Kidney epithelial cell (primary cell): ENCODE results near the gene IFT52. TPM values are rescaled to one million over a fixed set of nuclear protein-coding genes. Genes with fewer than 3 reads are reported as not detected.

Experiments
- DNase-seq: peaks from one replicate; pipeline ENCODE4 v3.0.0-alpha.2; 2010; ENCODE audit warnings: low read depth
- H3K27me3 ChIP-seq: 2 replicates; pipeline ENCODE4 v1.6.0; 2011; ENCODE audit warnings: low read length; ENCODE audit not compliant: control insufficient read depth, insufficient read depth
- H3K36me3 ChIP-seq: 2 replicates; pipeline ENCODE4 v1.5.1; 2011; ENCODE audit warnings: low read length; ENCODE audit not compliant: control insufficient read depth, insufficient read depth
- H3K4me3 ChIP-seq: 2 replicates; pipeline ENCODE4 v1.5.1; 2011; ENCODE audit warnings: low read depth, mild to moderate bottlenecking, control low read depth, low read length
- total RNA-seq: library from RNA; depleted of rRNA; stranded (reverse); fragments of >200 nt; gene quantifications from 2 replicates; pipeline ENCODE4 v1.2.3, GENCODE V29; 2015
- TF ChIP-seq, protein P1 (sequence below): IDR thresholded peaks from 2 replicates; pipeline ENCODE4 v1.5.1; 2011; ENCODE audit warnings: mild to moderate bottlenecking, moderate library complexity, low read length, control low read depth, inconsistent platforms; ENCODE audit not compliant: insufficient read depth, poor library complexity, severe bottlenecking

IFT52 gene
- total RNA-seq, 1 donor from 2014 or later, result 29.7 TPM

DNA sequence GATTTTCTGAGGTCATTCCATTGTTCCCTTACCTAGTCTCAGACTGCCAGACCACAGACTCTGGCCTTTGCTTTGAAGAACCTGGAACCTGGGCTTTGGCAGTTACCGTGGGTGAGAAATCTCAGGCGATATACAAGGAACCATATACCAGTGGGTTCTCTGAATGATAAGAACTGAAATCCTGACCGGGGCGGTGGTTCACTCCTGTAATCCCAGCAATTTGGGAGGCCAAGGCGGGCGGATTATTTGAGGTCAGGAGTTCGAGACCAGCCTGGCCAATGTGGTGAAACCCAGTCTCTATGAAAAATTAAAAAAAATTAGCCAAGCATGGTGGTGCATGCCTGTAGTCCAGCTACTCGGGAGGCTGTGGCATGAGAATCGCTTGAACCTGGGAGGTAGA lies 46.2 kb upstream of the IFT52 start:
- Histone ChIP-seq H3K4me3 (no peak overlapping the region), H3K36me3 (no peaks in the 10 kb centered on the region), H3K27me3 (no peaks in the 10 kb centered on the region)
- TF ChIP-seq, protein P1, sequence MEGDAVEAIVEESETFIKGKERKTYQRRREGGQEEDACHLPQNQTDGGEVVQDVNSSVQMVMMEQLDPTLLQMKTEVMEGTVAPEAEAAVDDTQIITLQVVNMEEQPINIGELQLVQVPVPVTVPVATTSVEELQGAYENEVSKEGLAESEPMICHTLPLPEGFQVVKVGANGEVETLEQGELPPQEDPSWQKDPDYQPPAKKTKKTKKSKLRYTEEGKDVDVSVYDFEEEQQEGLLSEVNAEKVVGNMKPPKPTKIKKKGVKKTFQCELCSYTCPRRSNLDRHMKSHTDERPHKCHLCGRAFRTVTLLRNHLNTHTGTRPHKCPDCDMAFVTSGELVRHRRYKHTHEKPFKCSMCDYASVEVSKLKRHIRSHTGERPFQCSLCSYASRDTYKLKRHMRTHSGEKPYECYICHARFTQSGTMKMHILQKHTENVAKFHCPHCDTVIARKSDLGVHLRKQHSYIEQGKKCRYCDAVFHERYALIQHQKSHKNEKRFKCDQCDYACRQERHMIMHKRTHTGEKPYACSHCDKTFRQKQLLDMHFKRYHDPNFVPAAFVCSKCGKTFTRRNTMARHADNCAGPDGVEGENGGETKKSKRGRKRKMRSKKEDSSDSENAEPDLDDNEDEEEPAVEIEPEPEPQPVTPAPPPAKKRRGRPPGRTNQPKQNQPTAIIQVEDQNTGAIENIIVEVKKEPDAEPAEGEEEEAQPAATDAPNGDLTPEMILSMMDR, result no peak
- no peak for DNase-seq

DNA sequence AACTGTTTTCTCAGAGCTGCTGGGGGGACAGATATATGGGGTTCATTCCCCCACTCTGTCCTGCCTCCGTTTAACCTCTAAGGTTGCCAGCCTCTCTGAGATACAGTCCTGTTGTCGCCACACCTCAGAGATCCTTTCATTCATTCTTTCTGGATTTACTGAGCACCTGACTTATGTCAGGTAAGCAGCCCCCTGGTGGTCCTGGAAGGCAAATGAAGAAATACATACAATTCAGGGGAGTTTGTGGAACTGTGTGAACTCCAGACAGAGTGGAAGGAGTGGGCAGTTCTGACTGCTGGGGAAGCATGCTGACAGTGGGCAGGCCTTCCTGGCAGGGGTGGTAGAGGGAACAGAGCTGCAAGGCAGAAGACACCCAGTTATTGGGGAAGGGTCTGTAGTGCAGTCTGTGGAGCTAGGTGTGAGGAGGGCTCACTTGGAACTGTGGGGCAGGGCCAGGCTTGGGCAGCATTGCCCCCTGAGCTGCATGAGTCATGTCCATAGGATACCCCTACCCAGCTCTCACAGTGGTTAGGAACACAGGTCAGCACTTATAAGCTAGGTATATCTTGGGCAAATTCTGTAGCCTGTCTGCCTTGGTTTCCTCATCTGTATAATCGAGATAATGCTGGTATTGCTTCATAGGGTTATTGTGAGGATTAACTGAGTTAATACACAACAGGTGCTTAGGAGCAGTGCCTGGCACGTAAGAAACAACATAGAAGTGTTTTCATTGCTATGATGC lies 44.7 kb upstream of the IFT52 start:
- no peaks in the 10 kb centered on the region for H3K36me3 ChIP-seq
- no peak for DNase-seq
- H3K27me3 ChIP-seq, result no peaks in the 10 kb centered on the region
- no peak overlapping the region for H3K4me3 ChIP-seq
- TF ChIP-seq, protein P1, result no peak

DNA sequence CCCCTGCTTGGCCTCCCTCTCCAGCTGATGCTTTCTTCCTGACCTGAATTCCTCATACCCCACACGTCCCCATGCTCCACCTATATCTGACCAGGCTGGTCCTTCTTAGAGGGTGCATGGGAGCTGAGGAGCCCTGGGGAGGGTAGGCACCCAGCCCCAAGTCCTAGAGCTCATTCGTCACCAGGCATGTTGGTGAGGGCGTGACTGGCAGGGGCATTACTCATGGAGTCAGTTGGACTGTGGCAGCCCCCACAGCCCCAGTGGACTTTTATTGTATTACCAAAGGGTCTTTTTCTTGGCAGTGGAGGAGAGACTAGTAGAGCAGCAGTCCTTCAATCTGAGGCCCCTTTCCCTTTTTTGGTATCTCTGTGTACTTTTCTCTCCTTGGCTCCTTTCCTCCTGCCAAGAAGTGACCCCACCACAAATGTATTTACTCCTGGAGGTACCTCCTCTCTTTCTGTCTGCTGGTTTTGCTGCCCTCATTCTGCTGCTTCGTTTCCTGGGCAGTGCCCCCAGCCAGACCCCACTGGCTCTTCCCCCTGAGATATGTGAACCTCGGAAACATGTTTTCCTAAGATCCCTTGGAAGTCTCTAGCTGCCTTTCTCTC lies 42.4 kb upstream of the IFT52 start:
- no peaks in the 10 kb centered on the region for H3K27me3 ChIP-seq
- DNase-seq, result no peak
- TF ChIP-seq, protein P1, result no peak
- no peak overlapping the region for H3K4me3 ChIP-seq
- no peaks in the 10 kb centered on the region for H3K36me3 ChIP-seq

DNA sequence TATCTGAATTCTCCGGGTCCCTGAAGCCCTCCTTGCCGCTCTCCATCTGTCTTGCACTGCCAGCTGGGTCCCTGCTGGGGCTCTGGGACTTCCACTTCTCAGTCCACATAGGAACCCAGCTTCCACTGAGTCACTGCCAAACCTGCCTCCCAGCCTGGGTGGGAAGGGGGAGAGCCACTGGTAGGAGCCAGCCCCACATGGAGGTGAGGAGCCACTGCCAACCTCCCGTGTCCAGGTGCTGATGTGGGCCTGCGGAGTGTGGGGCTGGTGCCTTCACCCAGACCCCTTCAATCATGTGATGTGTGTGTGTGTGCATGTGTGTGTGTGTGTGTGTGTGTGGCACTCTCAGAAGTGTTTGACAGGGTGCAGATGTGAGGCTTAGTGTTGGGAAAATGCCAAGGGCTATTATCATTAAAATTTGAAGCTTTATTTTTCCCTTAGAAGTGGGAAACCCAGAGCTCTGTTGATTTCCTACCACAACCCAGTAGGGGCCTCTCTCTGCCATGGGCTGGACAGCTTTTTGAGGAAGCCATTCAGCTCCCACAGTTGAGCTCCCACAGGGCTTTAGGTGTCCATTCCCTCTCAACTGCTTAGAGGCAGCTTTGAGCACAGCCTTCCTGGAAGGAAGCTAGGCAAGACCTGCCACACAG lies 41.2 kb upstream of the IFT52 start:
- H3K36me3 ChIP-seq, result no peaks in the 10 kb centered on the region
- DNase-seq, result no peak
- TF ChIP-seq, protein P1, result no peak
- H3K4me3 ChIP-seq, result no peak overlapping the region
- no peaks in the 10 kb centered on the region for H3K27me3 ChIP-seq

DNA sequence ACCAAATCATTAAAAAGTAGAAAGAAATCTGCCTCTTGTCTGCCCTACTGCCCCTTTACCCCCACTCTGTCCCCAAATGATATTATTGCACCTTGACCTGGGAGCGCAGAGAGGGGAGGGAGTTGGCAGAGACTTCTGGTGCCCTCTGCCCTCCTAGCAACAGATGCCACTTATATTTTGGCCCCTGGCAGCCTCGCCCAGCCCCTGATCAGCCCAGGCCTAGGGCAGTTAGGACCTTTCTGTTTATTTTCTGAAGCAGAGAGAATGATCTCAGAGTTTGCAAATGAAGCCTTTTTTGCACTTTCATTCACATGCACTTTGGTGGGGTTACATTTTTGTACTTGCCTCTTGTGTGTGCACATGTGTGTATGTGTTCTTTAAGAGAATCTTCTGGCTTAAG lies 40.3 kb upstream of the IFT52 start:
- DNase-seq, result no peak
- Histone ChIP-seq H3K4me3 (no peak overlapping the region), H3K27me3 (no peaks in the 10 kb centered on the region), H3K36me3 (no peaks in the 10 kb centered on the region)
- TF ChIP-seq, protein P1, result no peak

DNA sequence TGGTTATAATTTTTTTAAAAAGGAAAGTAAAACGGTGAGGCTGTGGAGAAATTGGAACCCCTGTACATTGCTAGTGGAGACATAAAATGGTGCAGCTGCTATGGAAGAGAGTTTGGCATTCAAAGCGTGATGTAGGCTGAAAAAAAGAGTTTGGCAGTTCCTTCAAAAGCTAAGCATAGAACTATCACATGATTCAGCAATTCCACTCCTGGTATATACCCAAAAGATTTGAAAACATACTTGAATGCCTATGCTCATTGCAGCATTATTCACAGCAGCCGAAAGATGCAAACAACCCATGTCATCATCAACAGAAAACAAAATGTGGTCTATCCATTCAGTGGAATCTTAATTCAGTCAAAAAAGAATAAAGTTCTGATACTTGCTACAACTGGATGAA lies 36.4 kb upstream of the IFT52 start:
- DNase-seq, result no peak
- Histone ChIP-seq H3K4me3 (no peak overlapping the region), H3K27me3 (no peaks in the 10 kb centered on the region), H3K36me3 (no peaks in the 10 kb centered on the region)
- TF ChIP-seq, protein P1, result no peak
